Cortex of kidney (tissue), 1 donor: ENCODE results near the gene OPN1MW3.
"Not testable (repeated sequence)": the region's sequence is repeated elsewhere in the genome, so short reads cannot be mapped to it uniquely, and the experiment has no call there.

ENCODE experiments used
- DNase-seq: peaks from one replicate; lab custom pipeline; 2025; lab: John Stamatoyannopoulos, UW

OPN1MW3 gene

DNA sequence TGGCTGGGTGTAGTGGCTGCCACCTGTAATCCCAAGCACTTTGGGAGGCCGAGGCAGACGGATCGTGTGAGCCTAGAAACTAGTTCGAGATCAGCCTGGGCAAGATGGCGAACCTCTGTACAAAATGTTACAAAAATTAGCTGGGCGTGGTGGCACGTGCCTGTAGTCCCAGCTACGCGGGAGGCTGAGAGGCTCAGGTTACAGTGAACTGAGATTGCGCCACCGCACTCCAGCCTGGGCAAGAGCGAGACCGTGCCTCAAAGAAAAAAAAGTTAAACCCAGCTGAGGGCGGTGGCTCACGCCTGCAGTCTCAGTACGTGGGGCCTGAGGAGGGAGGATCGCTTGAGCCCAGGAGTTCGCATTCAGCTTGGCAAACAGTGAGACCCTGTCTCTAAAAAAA, 39.3 kb downstream of the OPN1MW3 start:
- DNase-seq: no peak

DNA sequence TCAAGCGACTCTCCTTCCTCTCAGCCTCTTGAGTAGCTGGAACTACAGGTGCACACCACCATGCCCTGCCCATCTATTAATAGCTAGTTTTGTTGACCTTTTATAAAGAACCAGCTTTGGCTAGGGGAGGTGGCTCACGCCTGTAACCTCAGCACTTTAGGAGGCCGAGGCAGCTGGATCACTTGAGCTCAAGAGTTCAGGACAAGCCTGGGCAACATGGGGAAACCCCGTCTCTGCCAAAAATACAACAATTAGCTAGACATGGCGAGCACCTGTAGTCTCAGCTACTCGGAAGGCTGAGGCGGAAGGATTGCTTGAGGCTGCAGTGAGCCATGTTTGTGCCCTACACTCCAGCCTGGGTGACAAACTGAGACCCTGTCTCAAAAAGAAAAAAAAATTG, 40.9 kb downstream of the OPN1MW3 start:
- no peak for DNase-seq

DNA sequence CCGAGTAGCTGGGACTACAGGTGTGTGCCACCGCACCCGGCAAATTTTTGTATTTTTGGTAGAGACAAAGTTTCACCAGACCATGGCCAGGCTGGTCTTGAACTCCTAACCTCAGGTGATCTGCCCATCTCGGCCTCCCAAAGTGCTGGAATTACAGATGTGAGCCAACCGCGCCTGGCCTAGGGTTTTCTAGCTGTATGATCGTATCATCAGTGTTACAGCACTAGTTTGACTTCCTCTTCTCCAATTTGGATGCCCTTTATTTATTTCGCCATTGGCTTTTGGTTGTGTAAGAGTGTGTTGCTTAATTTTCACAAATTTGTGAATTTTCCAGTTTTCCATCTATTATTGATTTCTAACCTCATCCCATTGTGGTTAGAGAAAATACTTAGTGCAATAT, 43.4 kb downstream of the OPN1MW3 start:
- no peak for DNase-seq

- not testable (repeated sequence) for DNase-seq
Measured at GRCh38 chrX:154302998-154303397, 45.6 kb downstream of the OPN1MW3 start.

DNA sequence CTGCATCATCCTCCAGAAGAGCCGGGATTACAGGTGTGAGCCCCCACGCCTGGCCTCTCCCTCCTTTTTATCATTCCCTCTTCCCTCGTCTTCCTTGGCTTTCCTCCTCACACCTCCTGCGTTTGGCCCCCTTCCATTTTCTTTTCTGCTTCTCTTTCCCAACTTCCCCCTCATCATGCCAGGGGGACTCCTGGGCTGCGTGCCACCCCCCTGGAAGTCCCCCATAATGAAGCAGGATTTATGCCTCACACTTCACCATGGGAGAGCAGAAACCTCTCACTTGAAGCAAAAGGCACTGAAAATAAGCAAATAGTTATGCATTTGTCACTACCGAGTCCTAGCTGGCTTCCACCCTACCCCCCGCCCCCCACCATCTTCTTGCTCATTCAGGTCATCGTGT, 46.1 kb downstream of the OPN1MW3 start:
- DNase-seq: no peak

DNA sequence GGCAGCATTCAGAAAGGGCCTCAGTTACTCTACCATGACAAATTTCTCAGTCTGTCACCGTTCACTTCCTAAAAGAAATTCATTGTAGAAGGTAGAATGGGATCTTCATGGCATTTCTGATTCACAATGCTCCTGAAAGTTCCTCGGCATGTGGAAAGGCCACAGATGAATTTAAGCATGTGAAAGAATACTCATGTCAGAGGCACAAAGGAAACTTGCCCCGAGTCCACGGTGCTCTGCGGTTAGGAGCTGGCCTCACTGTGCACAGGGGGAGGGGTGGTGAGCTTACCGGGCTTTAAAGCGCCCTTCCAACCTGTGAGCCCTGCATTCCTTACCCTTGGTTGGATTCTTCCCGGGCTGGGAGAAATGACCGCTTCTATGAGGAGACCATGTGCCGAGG, 47.5 kb downstream of the OPN1MW3 start:
- no peak for DNase-seq

DNA sequence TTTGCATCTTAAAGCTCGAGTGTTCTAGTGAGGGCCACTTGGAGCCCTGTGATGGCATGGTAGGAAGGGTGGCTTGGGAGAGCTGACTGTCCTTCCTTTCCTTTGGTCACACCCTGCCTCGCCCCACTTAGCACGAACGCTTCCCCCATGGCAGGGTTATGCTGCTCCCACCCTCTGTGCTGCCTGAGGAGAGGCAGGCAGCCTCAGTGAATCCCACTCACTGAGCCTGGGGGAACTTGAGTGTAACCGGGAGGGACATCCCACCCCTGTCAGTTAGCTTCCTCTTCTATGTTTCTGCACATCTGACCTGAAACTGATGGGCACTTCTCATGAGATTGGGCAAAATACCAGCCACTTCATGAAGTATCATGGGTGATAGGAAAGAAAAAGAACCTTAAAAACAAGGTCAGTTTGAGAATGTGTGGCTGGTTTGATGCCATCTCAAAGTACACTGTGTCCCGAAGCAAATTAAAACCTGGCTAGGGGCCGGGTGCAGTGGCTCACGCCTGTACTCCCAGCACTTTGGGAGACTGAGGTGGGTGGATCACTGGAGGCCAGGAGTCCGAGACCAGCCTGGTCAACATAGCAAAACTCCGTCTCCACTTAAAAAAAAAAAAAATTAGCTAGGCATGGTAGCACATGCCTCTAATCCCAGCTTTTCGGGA, 48.3 kb downstream of the OPN1MW3 start:
- DNase-seq: no peak

DNA sequence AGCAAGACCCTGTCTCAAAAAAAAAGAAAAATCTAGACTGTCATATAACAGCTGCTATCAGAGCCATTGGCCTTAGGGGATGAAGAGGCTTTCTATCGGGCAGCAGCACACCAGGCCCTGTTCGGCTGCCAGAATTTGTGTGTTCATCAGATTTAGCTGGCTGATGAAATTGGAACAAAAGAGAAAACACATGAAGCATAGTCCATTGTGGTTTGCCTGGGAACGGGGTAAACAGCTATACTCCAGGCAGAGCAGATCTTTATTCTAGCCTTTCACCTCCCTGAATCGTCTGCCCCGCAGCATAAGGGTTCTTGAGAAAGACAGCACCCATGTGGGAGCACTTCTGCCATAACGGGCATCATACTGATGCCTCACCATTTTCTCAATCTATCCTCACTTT, 49.8 kb downstream of the OPN1MW3 start:
- no peak for DNase-seq

DNA sequence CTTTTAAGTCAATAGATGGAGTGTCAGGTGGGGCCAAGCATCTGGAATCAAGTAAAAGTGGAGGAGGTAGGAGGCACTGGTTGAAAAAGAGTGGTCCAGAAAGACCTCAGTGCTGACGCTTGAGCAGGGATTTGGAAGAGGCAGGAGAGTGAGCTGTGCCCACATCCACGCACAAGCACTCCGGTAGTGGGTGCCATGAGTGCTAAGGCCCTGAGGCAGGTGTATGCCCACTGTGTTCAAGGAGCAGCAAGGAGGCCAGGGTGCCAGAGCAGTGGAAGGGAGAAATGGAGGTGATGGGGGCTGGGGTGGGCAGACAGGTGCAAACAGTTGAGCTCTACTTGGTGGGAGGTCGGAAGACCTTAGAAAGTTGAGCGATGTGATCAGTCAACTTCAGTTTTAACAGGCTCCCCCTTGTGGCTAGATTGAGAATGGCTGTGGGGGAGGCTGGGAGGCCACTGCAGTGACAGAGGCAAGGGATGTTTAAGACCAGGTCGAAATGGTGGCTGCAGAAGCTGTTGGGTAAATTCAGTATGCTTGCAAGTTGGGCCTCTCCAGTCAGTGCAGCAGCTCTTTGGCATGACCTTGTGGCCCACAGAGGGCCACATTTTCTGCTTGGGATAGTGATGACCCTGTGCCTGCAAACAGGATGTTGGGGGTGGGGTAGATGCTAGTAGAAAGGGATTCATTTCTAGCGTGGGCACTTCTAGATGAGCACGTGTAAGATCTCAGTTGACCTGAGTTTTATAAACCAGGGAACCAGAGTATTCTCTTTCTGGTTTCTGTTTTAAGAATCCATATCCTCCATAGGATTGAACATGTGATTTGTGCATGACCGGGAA, 50.9 kb downstream of the OPN1MW3 start:
- no peak for DNase-seq

DNA sequence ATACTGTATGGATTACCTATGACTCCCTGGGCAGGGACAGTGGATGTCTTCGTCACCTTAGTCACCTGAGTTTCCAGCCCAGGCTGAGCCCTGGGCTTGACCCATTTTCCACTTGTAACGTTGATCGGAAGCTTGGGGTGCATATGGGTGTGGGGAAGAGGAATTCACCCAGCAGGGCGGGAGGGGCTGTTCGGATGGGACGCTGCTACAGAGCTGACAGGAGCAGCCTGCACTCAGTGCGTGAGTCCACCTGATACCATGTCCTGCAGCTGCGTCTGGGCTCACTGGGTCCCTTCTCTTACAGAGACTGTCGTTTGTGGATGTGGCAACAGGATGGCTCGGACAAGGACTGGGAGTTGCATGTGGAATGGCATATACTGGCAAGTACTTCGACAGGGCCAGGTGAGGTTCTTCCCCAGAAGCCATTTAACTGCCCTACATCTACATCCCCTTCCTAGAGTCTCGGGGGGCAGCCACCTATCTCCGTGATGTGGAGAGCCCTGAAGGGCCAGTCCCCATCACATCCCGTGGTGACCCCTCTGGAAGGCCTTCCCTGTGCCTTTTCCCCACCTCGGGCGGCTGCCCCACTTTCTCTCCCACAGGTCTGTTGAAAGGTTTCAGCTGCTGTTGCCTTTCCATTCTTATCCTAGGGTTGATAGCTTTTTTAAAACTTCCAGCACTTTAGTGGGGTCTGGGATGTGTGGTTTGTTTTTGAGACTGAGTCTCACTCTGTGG, 51.8 kb downstream of the OPN1MW3 start:
- DNase-seq: no peak

DNA sequence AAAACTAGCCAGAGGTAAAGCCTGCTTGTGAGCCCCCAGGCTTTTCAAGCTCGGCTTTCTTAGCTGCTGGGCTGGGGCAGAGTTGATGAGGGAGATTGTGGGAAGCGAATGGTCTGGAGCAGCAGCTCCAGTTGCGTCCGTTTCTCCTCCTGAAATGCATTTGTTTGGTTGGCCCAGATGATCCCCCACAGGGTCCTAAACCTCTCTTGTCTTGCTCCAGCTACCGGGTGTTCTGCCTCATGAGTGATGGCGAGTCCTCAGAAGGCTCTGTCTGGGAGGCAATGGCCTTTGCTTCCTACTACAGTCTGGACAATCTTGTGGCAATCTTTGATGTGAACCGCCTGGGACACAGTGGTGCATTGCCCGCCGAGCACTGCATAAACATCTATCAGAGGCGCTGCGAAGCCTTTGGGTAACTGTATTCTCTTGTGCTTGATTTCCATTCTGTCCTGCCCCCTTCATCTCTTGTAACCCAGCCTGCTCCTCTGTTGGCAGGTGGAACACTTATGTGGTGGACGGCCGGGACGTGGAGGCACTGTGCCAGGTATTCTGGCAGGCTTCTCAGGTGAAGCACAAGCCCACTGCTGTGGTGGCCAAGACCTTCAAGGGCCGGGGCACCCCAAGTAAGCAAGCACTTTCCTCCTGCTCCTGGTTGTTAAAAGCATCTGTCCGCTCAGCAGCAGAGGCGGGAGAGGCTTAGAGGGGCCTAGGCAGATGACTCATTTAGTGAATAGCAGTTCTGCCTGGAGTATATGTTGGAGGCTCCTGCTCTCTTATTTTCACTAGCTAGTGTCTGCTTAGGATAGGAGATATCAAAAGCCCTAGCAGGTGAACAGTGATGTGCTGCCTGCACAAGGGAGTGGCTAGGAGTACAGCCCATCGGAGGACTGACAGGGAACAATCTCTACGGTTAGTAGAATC, 53.5 kb downstream of the OPN1MW3 start:
- no peak for DNase-seq

DNA sequence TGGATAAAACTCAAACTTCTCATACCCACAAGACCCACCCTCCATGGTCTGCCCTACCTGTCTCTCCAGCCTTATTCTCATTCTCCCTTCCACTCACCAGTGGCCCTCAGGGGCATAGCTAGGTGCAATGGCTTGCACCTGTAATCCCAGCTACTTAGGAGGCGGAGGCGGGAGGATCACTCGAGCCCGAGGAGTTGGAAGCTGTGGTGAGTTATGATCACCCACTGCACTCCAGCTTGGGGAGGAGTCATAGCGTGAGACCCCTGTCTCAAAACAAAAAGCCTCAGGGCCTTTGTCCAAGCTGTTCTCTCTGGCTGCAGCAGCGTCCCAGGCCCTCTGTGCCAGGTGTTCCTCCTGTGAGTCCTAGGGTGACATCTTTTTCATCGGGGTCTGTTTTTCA, 54.7 kb downstream of the OPN1MW3 start:
- no peak for DNase-seq

DNA sequence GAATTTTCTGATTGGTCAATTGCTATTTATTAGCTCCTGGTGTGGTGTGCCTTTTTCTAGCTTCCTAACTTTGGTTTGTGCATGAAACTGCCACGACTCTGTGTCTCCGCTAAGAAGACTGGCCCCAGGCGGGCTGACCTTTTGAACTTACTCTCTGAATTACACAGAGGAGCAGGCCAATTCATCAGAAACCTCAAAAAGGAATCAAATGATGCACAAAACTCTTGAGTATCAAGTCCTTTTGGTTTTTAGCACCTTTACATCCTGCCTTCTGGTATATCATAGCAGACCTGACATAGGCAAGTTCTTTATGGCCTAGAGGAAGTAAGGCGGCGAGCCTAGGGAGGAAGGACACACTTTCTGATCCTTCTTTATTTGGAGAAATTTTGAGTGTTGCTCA, 55.8 kb downstream of the OPN1MW3 start:
- no peak for DNase-seq

DNA sequence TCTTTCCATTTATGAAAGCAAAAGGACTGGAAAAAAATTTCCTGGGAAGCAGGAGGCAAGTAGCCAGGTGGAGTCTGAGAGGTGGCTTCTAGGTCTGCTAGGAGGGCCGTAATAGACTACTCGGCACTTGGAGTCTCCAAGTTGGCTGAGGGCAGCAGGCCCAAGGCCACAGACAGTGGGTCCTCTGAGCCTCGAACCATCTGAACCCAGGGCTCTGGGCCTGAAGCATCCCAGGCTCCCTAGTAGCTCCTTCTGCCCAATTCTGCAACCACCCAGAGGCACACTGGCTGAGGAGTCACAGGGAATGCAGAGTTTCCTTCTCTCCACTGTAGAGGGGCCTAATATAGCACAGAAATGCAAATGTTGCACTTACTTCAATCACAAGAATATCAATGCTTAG, 58.0 kb downstream of the OPN1MW3 start:
- no peak for DNase-seq

- DNase-seq: no peak
Measured at GRCh38 chrX:154317391-154317995, 60.1 kb downstream of the OPN1MW3 start.

- no peak for DNase-seq
Measured at GRCh38 chrX:154320406-154320805, 63.0 kb downstream of the OPN1MW3 start.
